Measurements from ENCODE around the gene DROSHA. TPM values are rescaled to one million over a fixed set of nuclear protein-coding genes. Genes with fewer than 3 reads are reported as not detected.

Gene DROSHA
- total RNA-seq, 2 experiments from 2014 or later, result 66.7 to 87.4 TPM

DNA sequence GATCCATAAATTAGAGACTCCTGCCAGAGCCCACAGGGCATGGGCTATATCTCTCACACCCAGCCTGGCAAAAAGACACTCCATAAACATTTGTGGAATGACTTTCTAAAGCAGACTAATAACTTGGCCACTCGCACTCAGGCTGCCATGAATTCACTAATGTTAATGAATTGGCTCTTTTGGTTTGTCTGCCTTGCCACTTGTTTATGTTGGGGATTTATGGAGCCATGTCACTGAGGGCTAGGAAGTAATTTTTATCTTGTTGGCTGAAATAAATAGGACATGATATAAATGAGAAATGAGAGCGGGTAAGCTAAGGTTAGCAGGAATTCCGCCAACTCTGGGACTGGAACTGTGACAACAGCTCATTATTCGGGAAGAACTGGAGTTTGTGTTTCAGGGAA, 55.2 kb downstream of the DROSHA start:
- DNase-seq (no peak), ATAC-seq (ENCODE audit: low read depth) (no peak)
- Mint-ChIP-seq H3K4me1 (no peaks in the 10 kb centered on the region), H3K4me3 (no peak overlapping the region), H3K36me3 (peaks cover 30% of the 10 kb centered on the region), H3K27me3 (no peaks in the 10 kb centered on the region), H3K27ac (no peak overlapping the region), H3K9me3 (no peaks in the 10 kb centered on the region)
- POLR2A ChIA-PET, result no interaction called here

DNA sequence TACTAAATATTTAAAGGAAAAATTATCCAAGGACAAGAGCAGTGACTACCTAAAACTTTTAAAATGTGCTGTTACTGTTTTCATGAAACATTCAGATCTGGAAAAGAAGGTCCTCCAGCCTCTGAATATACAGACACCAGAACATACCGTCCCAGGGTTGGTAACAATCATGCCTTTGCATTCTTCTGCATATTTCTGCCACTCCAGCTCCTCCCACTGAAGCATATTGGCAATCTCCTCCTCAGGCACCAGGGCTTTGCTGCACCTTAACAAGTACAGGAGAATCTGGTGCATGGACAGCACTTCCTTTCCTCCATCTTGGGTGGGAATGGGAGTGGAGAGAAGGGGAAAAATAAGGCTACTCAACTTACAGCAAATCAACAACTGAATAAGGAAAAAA, 60.0 kb downstream of the DROSHA start:
- Mint-ChIP-seq H3K4me1 (no peaks in the 10 kb centered on the region), H3K4me3 (no peak overlapping the region), H3K9me3 (peaks cover 1% of the 10 kb centered on the region), H3K36me3 (peaks cover 41% of the 10 kb centered on the region), H3K27ac (no peak overlapping the region), H3K27me3 (no peaks in the 10 kb centered on the region)
- DNase-seq (no peak), ATAC-seq (ENCODE audit: low read depth) (no peak)
- POLR2A ChIA-PET, result interaction anchor here (0.6 kb wide), 1 partner anchor 702 kb away, joined by 3 read pairs; the partner anchor contains the start of gene GOLPH3

DNA sequence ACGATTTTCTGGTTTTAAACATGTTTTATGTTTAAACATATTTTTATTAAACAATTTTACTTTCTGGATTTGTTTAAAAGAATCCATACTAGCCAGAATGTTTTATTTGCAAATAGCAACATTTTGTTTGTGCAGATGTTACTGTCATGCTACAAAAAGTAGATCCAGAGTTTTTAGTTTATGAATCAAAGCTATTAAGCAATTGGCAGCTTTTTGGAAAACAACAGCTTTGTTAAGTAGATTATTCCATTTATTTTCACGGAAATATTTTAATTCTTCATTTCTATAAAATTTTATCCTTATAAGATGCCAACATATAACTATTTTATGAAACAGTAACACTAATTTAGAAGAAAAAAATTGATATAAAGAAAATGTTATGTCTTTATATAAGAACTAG, 60.9 kb downstream of the DROSHA start:
- Mint-ChIP-seq H3K27ac (no peak overlapping the region), H3K4me1 (no peaks in the 10 kb centered on the region), H3K27me3 (no peaks in the 10 kb centered on the region), H3K36me3 (peaks cover 48% of the 10 kb centered on the region), H3K9me3 (peaks cover 1% of the 10 kb centered on the region), H3K4me3 (no peak overlapping the region)
- ATAC-seq (ENCODE audit: low read depth) (no peak), DNase-seq (no peak)
- POLR2A ChIA-PET, result no interaction called here

DNA sequence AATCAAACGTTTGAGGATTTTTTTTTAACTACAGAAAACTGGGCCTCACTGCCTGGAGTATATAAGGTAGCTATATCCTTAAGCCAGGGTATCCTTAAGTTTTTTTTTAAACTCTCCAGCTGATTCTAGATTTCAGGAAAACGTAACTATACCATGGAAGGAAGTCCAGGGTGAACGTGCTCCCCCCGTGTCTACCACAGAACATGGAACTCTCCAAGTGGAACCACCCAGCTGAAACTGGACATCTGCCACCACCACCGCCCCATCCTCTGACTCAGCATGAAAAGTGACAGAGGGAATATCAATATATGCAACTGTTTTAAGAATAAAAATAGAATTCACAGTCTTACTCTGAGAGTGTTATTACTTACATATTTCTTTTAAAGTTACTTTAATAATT, 61.3 kb downstream of the DROSHA start:
- H3K9me3 Mint-ChIP-seq, result peaks cover 1% of the 10 kb centered on the region
- no peak for ATAC-seq (ENCODE audit: low read depth)
- H3K4me1 Mint-ChIP-seq, result no peaks in the 10 kb centered on the region
- DNase-seq, result no peak
- POLR2A ChIA-PET, result no interaction called here
- peaks cover 50% of the 10 kb centered on the region for H3K36me3 Mint-ChIP-seq
- H3K27ac Mint-ChIP-seq, result no peak overlapping the region
- H3K27me3 Mint-ChIP-seq, result no peaks in the 10 kb centered on the region
- H3K4me3 Mint-ChIP-seq, result no peak overlapping the region

DNA sequence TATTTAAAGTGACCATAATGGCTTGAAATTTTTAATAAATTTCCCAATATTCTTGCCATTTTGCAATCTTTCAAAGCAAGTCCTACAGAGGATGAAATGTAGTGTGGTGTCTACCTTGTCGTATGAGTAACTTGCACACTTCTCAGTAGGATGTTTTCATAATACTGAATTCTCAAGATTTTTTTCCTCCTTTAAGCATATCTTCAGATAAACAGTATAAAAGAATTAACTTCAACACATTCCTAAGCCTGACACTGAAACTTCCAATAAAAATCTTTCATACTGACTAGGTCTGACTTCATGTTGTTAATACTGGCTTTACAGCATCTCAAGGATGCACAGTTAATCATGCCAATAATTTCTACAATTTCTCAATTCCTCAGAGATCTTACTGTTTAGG, 62.0 kb downstream of the DROSHA start:
- Mint-ChIP-seq H3K9me3 (peaks cover 1% of the 10 kb centered on the region), H3K4me3 (no peak overlapping the region), H3K36me3 (peaks cover 52% of the 10 kb centered on the region), H3K27ac (no peak overlapping the region), H3K27me3 (no peaks in the 10 kb centered on the region), H3K4me1 (no peaks in the 10 kb centered on the region)
- ATAC-seq (ENCODE audit: low read depth) (no peak), DNase-seq (no peak)
- POLR2A ChIA-PET, result no interaction called here

DNA sequence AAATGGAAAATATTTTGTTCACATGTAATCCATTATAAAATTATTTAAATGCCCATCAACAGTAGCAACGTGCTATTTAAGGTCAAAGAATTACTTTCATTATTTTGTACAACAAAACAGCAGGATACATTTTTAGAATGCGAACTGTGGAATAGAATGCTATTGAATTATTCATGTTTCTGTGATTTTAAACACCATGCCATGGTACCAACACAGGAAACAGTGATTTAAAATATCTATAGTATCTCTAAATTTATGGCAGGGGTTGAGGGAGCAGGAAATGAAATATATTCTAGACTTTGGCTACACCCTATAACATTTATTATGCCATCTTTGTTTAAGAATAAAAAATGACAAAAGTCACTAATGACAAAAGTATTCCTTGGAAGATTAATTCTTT, 62.4 kb downstream of the DROSHA start:
- no peak for ATAC-seq (ENCODE audit: low read depth)
- no peak overlapping the region for H3K4me3 Mint-ChIP-seq
- no peaks in the 10 kb centered on the region for H3K4me1 Mint-ChIP-seq
- DNase-seq, result no peak
- H3K36me3 Mint-ChIP-seq, result peaks cover 55% of the 10 kb centered on the region
- H3K9me3 Mint-ChIP-seq, result peaks cover 1% of the 10 kb centered on the region
- no peak overlapping the region for H3K27ac Mint-ChIP-seq
- POLR2A ChIA-PET, result no interaction called here
- no peaks in the 10 kb centered on the region for H3K27me3 Mint-ChIP-seq

DNA sequence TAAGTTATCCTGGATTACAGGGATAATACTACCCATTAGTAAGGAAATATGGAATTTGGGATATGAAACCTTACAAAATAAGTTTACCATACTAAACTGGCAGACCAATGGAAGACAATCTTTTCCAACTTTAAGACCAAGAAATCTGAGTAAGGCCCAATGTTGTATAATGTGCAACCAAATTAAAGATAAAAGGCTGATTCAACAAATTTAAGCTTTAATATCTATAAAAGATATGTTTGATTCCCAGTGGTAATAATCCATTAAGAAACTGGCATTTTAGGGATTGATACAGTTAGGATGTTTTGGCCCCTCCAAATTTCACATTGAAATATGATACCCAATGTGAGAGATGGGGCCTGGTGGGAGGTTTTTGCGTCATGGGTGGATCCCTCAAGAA, 66.6 kb downstream of the DROSHA start:
- POLR2A ChIA-PET, result no interaction called here
- DNase-seq (no peak), ATAC-seq (ENCODE audit: low read depth) (no peak)
- Mint-ChIP-seq H3K36me3 (peaks cover 74% of the 10 kb centered on the region), H3K4me1 (no peaks in the 10 kb centered on the region), H3K27me3 (no peaks in the 10 kb centered on the region), H3K9me3 (peaks cover 18% of the 10 kb centered on the region), H3K4me3 (no peak overlapping the region), H3K27ac (no peak overlapping the region)

DNA sequence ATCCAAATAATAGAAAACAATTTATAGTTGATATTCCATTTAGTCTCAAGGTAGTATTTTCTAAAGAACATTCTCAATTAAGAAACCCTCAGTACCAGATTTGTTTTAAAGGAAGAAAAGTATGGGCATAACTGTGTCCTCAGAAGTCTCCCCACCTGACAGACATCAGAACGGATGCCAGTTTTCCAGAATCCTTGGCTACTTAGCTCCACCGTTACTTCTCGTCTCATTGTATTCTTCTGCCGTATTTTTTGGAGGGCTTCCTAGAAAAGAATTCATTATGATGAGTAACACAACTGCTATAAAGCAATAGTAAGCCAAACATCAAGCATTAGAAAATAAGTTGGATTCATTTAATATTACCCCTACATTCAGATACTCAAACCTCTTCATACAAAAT, 67.8 kb downstream of the DROSHA start:
- H3K4me1 Mint-ChIP-seq, result no peaks in the 10 kb centered on the region
- H3K27me3 Mint-ChIP-seq, result no peaks in the 10 kb centered on the region
- H3K9me3 Mint-ChIP-seq, result peaks cover 24% of the 10 kb centered on the region
- peaks cover 81% of the 10 kb centered on the region for H3K36me3 Mint-ChIP-seq
- no peak overlapping the region for H3K4me3 Mint-ChIP-seq
- H3K27ac Mint-ChIP-seq, result no peak overlapping the region
- ATAC-seq (ENCODE audit: low read depth) (no peak), DNase-seq (no peak)
- POLR2A ChIA-PET, result no interaction called here

DNA sequence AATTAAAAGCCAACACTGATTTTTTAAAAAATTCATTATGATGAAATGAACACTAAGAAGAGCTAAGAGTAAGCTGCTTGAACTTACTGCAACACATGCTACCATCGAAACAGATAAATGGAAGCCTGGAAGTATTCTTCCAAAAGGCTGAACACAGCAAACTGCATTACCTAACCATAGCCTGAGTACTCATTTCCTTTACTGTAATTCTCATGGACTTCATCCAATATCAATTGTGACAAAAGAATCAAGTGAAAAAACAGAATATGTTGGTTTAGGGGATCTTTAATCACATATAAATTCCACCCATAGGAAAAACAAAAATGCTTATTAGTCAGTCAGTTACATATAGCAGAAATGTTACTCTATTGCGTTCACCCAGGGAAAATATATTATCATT, 68.5 kb downstream of the DROSHA start:
- H3K9me3 Mint-ChIP-seq, result peaks cover 24% of the 10 kb centered on the region
- POLR2A ChIA-PET, result no interaction called here
- peaks cover 79% of the 10 kb centered on the region for H3K36me3 Mint-ChIP-seq
- no peak for DNase-seq
- H3K27ac Mint-ChIP-seq, result no peak overlapping the region
- H3K4me1 Mint-ChIP-seq, result no peaks in the 10 kb centered on the region
- no peak overlapping the region for H3K4me3 Mint-ChIP-seq
- H3K27me3 Mint-ChIP-seq, result no peaks in the 10 kb centered on the region
- no peak for ATAC-seq (ENCODE audit: low read depth)

DNA sequence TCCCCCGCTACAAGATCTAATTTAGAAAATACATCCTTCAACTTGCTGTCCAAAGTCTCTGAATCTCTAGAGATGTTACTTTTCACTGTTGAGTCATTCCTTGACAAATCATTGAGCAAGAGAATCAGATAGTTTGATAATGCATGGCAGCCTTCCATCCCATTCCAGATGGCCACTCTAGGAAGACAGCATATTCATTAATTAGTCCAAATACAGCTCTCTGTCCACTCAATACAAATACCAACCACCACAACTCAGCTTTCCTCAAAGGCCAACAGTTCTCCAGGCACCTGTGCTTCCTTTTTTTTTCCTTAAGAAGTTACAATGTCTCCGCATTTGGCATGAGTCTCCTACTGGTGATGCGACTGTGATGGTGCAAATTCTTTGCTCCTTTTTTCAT, 72.3 kb downstream of the DROSHA start:
- peaks cover 28% of the 10 kb centered on the region for H3K9me3 Mint-ChIP-seq
- POLR2A ChIA-PET, result no interaction called here
- no peak for ATAC-seq (ENCODE audit: low read depth)
- H3K4me3 Mint-ChIP-seq, result no peak overlapping the region
- H3K27me3 Mint-ChIP-seq, result no peaks in the 10 kb centered on the region
- H3K4me1 Mint-ChIP-seq, result no peaks in the 10 kb centered on the region
- H3K36me3 Mint-ChIP-seq, result peaks cover 82% of the 10 kb centered on the region
- DNase-seq, result no peak
- H3K27ac Mint-ChIP-seq, result no peak overlapping the region

DNA sequence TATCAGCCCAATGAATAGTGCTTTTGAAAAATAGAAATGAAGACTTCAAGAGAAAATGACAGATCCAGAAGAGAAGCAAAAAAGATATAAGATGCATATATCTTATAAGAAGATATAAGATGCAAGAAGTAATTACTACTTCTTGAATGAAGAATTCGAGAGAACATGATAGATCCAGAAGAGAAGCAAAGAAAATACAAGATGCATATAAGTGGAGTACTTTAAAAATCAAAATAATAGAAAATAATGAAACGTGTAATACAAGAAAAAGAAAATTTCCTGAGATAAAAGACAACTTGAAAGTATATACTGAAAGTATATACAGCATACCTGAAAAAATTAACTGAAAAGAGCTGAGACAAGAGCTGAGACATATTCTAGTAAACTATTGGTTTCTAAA, 76.7 kb downstream of the DROSHA start:
- peaks cover 16% of the 10 kb centered on the region for H3K9me3 Mint-ChIP-seq
- DNase-seq, result no peak
- H3K4me1 Mint-ChIP-seq, result no peaks in the 10 kb centered on the region
- H3K27me3 Mint-ChIP-seq, result no peaks in the 10 kb centered on the region
- peaks cover 67% of the 10 kb centered on the region for H3K36me3 Mint-ChIP-seq
- no peak overlapping the region for H3K27ac Mint-ChIP-seq
- ATAC-seq (ENCODE audit: low read depth), result no peak
- POLR2A ChIA-PET, result no interaction called here
- H3K4me3 Mint-ChIP-seq, result no peak overlapping the region

DNA sequence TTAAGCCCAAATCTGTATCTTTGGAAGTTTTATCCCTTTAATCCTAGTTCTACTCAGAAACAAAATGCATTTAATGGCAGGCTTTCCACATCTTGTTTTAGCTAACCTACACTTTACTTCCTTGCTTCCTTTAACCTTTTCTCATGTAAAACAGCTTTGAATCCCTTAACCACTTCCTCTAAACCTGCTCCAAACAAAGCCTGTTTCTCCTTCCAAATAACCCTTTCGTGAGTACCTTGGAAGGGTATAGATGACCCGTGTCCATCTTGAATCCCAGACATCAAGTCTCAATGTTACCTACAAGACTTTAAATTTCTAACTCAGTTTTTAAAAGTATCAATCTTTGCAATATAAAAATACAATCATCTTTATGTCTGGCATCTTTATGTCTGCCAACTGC, 78.4 kb downstream of the DROSHA start:
- H3K36me3 Mint-ChIP-seq, result peaks cover 70% of the 10 kb centered on the region
- DNase-seq (no peak), ATAC-seq (ENCODE audit: low read depth) (no peak)
- H3K4me3 Mint-ChIP-seq, result no peak overlapping the region
- no peaks in the 10 kb centered on the region for H3K4me1 Mint-ChIP-seq
- no peak overlapping the region for H3K27ac Mint-ChIP-seq
- no peaks in the 10 kb centered on the region for H3K27me3 Mint-ChIP-seq
- H3K9me3 Mint-ChIP-seq, result peaks cover 9% of the 10 kb centered on the region
- POLR2A ChIA-PET, result no interaction called here

DNA sequence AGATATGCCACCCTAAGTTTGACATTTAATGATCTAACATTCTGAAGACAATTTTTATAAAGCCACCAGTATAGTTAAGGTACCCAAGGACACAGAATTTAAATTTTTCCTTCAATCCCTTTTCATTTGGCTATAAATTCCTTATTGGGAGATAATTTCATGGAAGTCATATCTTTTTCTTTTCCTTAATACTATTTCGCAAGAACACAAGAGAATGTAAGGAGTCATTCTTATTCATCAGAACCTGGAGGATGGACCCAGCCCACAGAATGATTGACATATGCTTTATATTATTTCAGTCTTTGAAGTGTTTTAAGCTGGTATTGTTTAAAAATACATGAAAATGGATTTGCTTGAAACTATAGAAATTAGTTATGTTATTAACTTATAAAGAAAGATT, 79.6 kb downstream of the DROSHA start:
- no peak overlapping the region for H3K27ac Mint-ChIP-seq
- no peak for ATAC-seq (ENCODE audit: low read depth)
- POLR2A ChIA-PET, result no interaction called here
- H3K4me1 Mint-ChIP-seq, result no peaks in the 10 kb centered on the region
- H3K4me3 Mint-ChIP-seq, result no peak overlapping the region
- no peak for DNase-seq
- H3K36me3 Mint-ChIP-seq, result peaks cover 71% of the 10 kb centered on the region
- H3K27me3 Mint-ChIP-seq, result no peaks in the 10 kb centered on the region
- H3K9me3 Mint-ChIP-seq, result peaks cover 9% of the 10 kb centered on the region

DNA sequence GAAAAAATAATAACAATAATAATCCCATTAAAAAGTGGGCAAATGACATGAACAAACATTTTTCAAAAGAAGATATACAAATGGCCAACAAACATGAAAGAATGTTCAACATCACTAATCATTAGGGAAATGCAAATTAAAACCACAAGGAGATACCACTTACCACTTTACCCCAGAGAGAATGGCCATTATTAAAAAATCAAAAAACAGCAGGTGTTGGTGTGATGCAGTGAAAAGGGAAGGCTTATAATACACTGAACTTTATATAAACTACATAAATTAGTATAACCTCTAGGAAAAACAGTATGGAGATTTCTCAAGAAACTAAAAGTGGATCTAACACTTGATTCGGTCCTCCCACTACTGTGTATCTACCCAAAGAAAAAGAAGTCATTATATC, 81.9 kb downstream of the DROSHA start:
- no peak for ATAC-seq (ENCODE audit: low read depth)
- no peak overlapping the region for H3K27ac Mint-ChIP-seq

DNA sequence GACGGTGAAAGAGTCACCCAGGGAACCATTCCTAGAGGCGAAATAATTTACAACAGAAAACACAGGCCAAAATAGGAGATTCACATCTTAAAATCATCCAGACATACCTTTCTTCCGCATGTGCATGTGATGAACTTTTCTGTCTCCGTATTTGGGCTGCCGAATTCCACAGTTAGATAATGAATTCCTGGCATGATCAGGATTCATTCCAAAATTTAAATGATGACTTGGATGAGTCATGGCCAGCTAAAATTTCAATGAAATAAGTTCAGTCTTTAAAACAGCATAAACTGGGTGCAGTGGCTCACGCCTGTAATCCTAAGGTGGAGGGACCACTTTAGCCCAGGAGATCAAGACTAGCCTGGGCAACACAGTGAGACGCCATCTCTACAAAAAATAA, 82.7 kb downstream of the DROSHA start:
- H3K27me3 Mint-ChIP-seq, result no peaks in the 10 kb centered on the region
- no peak overlapping the region for H3K27ac Mint-ChIP-seq
- no peak for ATAC-seq (ENCODE audit: low read depth)

More for the DNA sequence above, 81.9 kb downstream of the DROSHA start:
- Mint-ChIP-seq H3K36me3 (peaks cover 69% of the 10 kb centered on the region), H3K9me3 (peaks cover 6% of the 10 kb centered on the region), H3K27me3 (no peaks in the 10 kb centered on the region), H3K4me1 (no peaks in the 10 kb centered on the region), H3K4me3 (no peak overlapping the region)
- POLR2A ChIA-PET, result no interaction called here
- DNase-seq, result no peak

More for the DNA sequence above, 82.7 kb downstream of the DROSHA start:
- peaks cover 73% of the 10 kb centered on the region for H3K36me3 Mint-ChIP-seq
- peaks cover 5% of the 10 kb centered on the region for H3K9me3 Mint-ChIP-seq
- no peaks in the 10 kb centered on the region for H3K4me1 Mint-ChIP-seq
- H3K4me3 Mint-ChIP-seq, result no peak overlapping the region
- DNase-seq, result no peak
- POLR2A ChIA-PET, result no interaction called here
